HG03139 (cell line): ENCODE results near the gene UNC93B1.
"Not testable (repeated sequence)": the region's sequence is repeated elsewhere in the genome, so short reads cannot be mapped to it uniquely, and the experiment has no call there.

ENCODE experiments used
- ATAC-seq: cut with Tn5 transposase; IDR thresholded peaks from one replicate; pipeline ENCODE4 v1.9.1; 2021; ENCODE audit not compliant: unreplicated experiment

Gene UNC93B1

DNA sequence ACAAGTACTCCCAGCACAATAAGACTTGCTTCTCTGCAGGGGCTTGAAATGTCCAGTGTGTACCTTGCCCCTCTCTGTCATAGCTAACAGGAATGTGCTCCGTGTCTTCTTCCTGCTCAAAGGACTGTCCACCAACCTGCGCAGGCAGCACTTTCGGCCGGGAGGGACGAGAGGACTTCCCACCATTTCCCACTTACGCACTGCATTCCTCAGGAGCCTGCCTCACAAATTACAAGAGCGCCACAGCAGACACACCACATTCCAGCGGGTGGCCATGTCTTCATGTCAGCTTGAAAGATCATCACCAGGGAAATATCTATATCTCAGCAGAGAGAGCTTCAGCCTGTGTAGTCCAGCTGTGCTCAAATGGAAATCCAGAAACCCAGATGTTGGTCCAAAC lies 53.2 kb downstream of the UNC93B1 start:
- ATAC-seq = not testable (repeated sequence)

DNA sequence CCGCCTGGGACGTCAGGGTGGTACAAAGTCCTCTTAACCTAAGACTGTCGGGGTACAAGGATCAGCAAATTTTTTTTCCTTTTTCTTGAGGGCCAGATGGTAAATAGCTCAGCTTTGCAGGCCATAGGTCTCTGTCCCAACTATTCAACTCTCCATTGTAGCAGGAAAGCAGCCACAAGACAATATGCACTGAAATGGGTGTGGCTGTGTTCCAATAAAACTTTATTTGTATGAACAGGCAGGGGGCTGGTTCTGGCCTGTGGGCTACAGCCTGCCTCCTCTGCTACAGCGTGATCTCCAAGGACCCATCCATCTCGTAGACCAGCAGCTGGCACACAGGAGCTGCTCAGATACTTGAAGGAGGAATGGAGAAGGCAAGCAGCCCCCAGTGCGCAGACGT lies 56.1 kb downstream of the UNC93B1 start:
- not testable (repeated sequence) for ATAC-seq

DNA sequence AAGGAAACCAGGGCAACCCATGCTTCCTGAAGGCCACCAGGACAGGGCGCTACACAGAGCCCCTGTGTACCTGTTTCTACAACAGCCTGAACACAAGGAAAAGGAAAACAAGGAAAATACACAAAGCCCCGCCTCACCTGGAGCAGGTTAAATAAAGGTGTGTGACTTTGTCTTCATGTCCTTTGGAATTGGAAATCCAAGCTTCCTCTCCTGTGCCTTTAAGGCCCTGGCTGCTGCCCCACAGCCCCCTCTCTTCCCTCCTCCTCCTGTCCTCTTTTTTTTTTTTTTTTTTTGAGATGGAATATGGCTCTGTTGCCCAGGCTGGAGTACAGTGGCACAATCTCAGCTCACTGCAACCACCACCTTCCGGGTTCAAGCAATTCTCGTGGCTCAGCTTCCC lies 57.5 kb downstream of the UNC93B1 start:
- ATAC-seq = not testable (repeated sequence)

DNA sequence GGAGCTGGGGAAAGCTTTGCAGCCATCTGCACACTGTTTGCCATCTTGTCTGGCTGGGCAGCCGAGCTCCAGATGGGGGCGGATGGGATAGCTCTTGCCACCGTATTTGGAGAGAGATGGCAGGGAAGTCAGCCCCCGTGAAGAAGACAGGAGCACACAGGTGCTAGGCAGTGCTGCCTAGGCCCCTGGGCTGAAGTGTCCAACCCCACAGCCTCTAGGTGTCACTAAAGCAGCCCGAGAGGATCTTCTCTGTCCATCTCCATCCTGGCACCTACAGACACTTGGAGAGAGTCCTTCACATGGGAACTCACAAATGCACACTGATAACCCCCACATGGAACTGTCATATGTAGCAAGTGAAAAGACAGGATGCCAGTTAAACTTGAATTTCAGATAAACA lies 60.5 kb downstream of the UNC93B1 start:
- not testable (repeated sequence) for ATAC-seq
